Natural killer cell (primary cell): ENCODE measurements around the gene GLRB. TPM values are rescaled to one million over a fixed set of nuclear protein-coding genes. Genes with fewer than 3 reads are reported as not detected.
"Not testable (repeated sequence)": the region's sequence is repeated elsewhere in the genome, so short reads cannot be mapped to it uniquely, and the experiment has no call there.

ENCODE experiments used
- ATAC-seq, 3 donors: fragments of 150-1000 bp in 2 of 3; fragments of 200-7000 bp in 1 of 3; cut with Tn5 transposase; 1 replicate in 1 of 3; 2 replicates in 2 of 3; pipeline ENCODE4 v1.10.0; 2021; ENCODE audit warnings: mild to moderate bottlenecking in 2 of 3, moderate library complexity in 2 of 3
- DNase-seq, 2 donors: peaks; one replicate each; pipeline versions ENCODE4 v3.0.0 to v3.0.0-alpha.2; 2013 to 2021; ENCODE audit warnings: mixed read lengths in 1 of 2
- H3K27ac ChIP-seq: one replicate; pipeline ENCODE4 v1.5.1; 2013; ENCODE audit warnings: mild to moderate bottlenecking, low read length
- H3K27me3 ChIP-seq: one replicate; pipeline ENCODE4 v1.6.1; 2013; ENCODE audit warnings: low read length; ENCODE audit not compliant: control insufficient read depth, insufficient read depth
- H3K36me3 ChIP-seq: one replicate; pipeline ENCODE4 v1.6.1; 2013; ENCODE audit warnings: low read length; ENCODE audit not compliant: control insufficient read depth, insufficient read depth
- H3K4me1 ChIP-seq: one replicate; pipeline ENCODE4 v1.6.1; 2013; ENCODE audit warnings: low read length; ENCODE audit not compliant: control insufficient read depth, insufficient read depth
- H3K4me3 ChIP-seq: one replicate; pipeline ENCODE4 v1.5.1; 2013; ENCODE audit warnings: low read length
- H3K9me3 ChIP-seq: one replicate; pipeline ENCODE4 v1.6.1; 2013; ENCODE audit warnings: low read length; ENCODE audit not compliant: control insufficient read depth, insufficient read depth
- H3K27ac Mint-ChIP-seq, 2 donors: one replicate each; pipeline ENCODE4 v1.8.0; 2022; ENCODE audit warnings: mild to moderate bottlenecking in 2 of 2, mixed read lengths in 2 of 2, moderate library complexity in 1 of 2
- H3K27me3 Mint-ChIP-seq, 2 donors: one replicate each; pipeline ENCODE4 v1.8.0; 2022; ENCODE audit warnings: low read depth in 2 of 2, mixed read lengths in 2 of 2
- H3K36me3 Mint-ChIP-seq: one replicate; pipeline ENCODE4 v1.8.0; 2022; ENCODE audit warnings: mixed read lengths
- H3K4me1 Mint-ChIP-seq, 2 donors: one replicate each; pipeline ENCODE4 v1.8.0; 2022; ENCODE audit warnings: mixed read lengths in 2 of 2
- H3K4me3 Mint-ChIP-seq: one replicate; pipeline ENCODE4 v1.8.0; 2022; ENCODE audit warnings: mild to moderate bottlenecking, moderate library complexity, mixed read lengths
- H3K9me3 Mint-ChIP-seq, 2 donors: one replicate each; pipeline ENCODE4 v1.8.0; 2022; ENCODE audit warnings: mixed read lengths in 2 of 2
- WGBS: methylation state at CpG from one replicate; pipeline ENCODE4 v1.1.7; 2013; ENCODE audit warnings: missing lambda C conversion rate; ENCODE audit not compliant: insufficient coverage; 5-methylcytosine and 5-hydroxymethylcytosine counted together
- intact Hi-C: fragments of 100-400 bp; cut with micrococcal nuclease; formaldehyde crosslinking; loops from one replicate; pipeline ENCODE4 v1.14.2; 2022
- total RNA-seq, 4 donors: library from RNA; stranded (reverse); fragments of 120-200 nt in 1 of 4; gene quantifications; one replicate each; pipeline versions ENCODE4 v1.2.3 to v1.2.4, GENCODE V29; 2013 to 2022
- TF ChIP-seq, protein P1 (sequence below): fragments of 200-600 bp; IDR thresholded peaks from one replicate; pipeline ENCODE4 v1.8.0; 2022; ENCODE audit warnings: antibody characterized with exemption

The GLRB gene
- total RNA-seq, 3 donors from 2014 or later (not counting 1 experiment from before 2014, with no cell fraction given) = not detected

GRCh38 chr4:157057218-157057617 is 18.7 kb upstream of the GLRB start:
- DNase-seq = no peak
- no peak overlapping the region for H3K4me3 ChIP-seq
- TF ChIP-seq, protein P1, sequence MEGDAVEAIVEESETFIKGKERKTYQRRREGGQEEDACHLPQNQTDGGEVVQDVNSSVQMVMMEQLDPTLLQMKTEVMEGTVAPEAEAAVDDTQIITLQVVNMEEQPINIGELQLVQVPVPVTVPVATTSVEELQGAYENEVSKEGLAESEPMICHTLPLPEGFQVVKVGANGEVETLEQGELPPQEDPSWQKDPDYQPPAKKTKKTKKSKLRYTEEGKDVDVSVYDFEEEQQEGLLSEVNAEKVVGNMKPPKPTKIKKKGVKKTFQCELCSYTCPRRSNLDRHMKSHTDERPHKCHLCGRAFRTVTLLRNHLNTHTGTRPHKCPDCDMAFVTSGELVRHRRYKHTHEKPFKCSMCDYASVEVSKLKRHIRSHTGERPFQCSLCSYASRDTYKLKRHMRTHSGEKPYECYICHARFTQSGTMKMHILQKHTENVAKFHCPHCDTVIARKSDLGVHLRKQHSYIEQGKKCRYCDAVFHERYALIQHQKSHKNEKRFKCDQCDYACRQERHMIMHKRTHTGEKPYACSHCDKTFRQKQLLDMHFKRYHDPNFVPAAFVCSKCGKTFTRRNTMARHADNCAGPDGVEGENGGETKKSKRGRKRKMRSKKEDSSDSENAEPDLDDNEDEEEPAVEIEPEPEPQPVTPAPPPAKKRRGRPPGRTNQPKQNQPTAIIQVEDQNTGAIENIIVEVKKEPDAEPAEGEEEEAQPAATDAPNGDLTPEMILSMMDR = no peak
- H3K27me3 Mint-ChIP-seq = no peaks in the 10 kb centered on the region
- WGBS = 80% methylated on average over 1 of the region's 1 CpG
- H3K4me1 Mint-ChIP-seq = no peaks in the 10 kb centered on the region
- no peaks in the 10 kb centered on the region for H3K4me1 ChIP-seq
- ATAC-seq = no peak
- no peaks in the 10 kb centered on the region for H3K9me3 ChIP-seq
- no peak overlapping the region for H3K4me3 Mint-ChIP-seq
- H3K9me3 Mint-ChIP-seq = peaks cover 5 to 9% of the 10 kb centered on the region in 2 donors
- no peaks in the 10 kb centered on the region for H3K36me3 Mint-ChIP-seq
- no peak overlapping the region for H3K27ac Mint-ChIP-seq
- H3K27ac ChIP-seq = no peak overlapping the region
- intact Hi-C loops = no loop called here
- H3K27me3 ChIP-seq = no peaks in the 10 kb centered on the region
- no peaks in the 10 kb centered on the region for H3K36me3 ChIP-seq

GRCh38 chr4:157058899-157059298 is 17.1 kb upstream of the GLRB start:
- H3K4me3 ChIP-seq, H3K27ac Mint-ChIP-seq, ATAC-seq, H3K9me3 Mint-ChIP-seq, H3K27me3 ChIP-seq, H3K27ac ChIP-seq, H3K4me3 Mint-ChIP-seq, H3K4me1 Mint-ChIP-seq, intact Hi-C loops, H3K27me3 Mint-ChIP-seq, DNase-seq, H3K9me3 ChIP-seq, H3K36me3 ChIP-seq, H3K36me3 Mint-ChIP-seq, H3K4me1 ChIP-seq: not testable (repeated sequence)
- WGBS = 98% methylated on average over 5 of the region's 5 CpGs

- no peak overlapping the region for H3K27ac ChIP-seq
- H3K27me3 ChIP-seq = peaks cover 6% of the 10 kb centered on the region
- DNase-seq (no peak), ATAC-seq (no peak)
- no peaks in the 10 kb centered on the region for H3K4me1 ChIP-seq
- no peaks in the 10 kb centered on the region for H3K9me3 ChIP-seq
- peaks cover 0 to 3% of the 10 kb centered on the region in 2 donors for H3K4me1 Mint-ChIP-seq
- H3K4me3 ChIP-seq = no peak overlapping the region
- no peak overlapping the region for H3K27ac Mint-ChIP-seq
- peaks cover 4 to 7% of the 10 kb centered on the region in 2 donors for H3K9me3 Mint-ChIP-seq
- H3K4me3 Mint-ChIP-seq = no peak overlapping the region
- H3K27me3 Mint-ChIP-seq = peaks cover 8 to 11% of the 10 kb centered on the region in 2 donors
- intact Hi-C loops = no loop called here
- no peaks in the 10 kb centered on the region for H3K36me3 ChIP-seq
- TF ChIP-seq, protein P1 = no peak
- H3K36me3 Mint-ChIP-seq = no peaks in the 10 kb centered on the region
These were observed 3.9 kb upstream of the GLRB start for GRCh38 chr4:157072002-157072401.

- H3K27ac ChIP-seq = no peak overlapping the region
- ATAC-seq (no peak), DNase-seq (no peak)
- H3K4me1 ChIP-seq = no peaks in the 10 kb centered on the region
- H3K36me3 ChIP-seq = no peaks in the 10 kb centered on the region
- Mint-ChIP-seq H3K9me3 (peaks cover 4 to 9% of the 10 kb centered on the region in 2 donors), H3K36me3 (no peaks in the 10 kb centered on the region), H3K27me3 (peaks cover 9 to 14% of the 10 kb centered on the region in 2 donors), H3K4me3 (no peak overlapping the region), H3K27ac (no peak overlapping the region), H3K4me1 (peaks cover 0 to 3% of the 10 kb centered on the region in 2 donors)
- intact Hi-C loops = no loop called here
- peaks cover 6% of the 10 kb centered on the region for H3K27me3 ChIP-seq
- no peaks in the 10 kb centered on the region for H3K9me3 ChIP-seq
- H3K4me3 ChIP-seq = no peak overlapping the region
- TF ChIP-seq, protein P1 = no peak
- 88% methylated on average over 1 of the region's 2 CpGs for WGBS
These were observed 549 bp upstream of the GLRB start for GRCh38 chr4:157075401-157075800.
